Measurements from ENCODE around the gene KCNQ1.

- no peak for TF ChIP-seq ZNF263 (CRISPR knock-in tag; IDR thresholded peaks at IDR 0.05; ENCODE audit: borderline replicate concordance)
- no peak for TF ChIP-seq POLR2A (conservative IDR thresholded peaks at IDR 0.05)
- no peak for TF ChIP-seq ZBTB33 (CRISPR knock-in tag; IDR thresholded peaks at IDR 0.05)
- no peak for TF ChIP-seq CBX8 (IDR thresholded peaks at IDR 0.05; ENCODE audit: borderline replicate concordance, extremely low read depth, low read depth, low read length, poor library complexity, severe bottlenecking)
- no peak for TF ChIP-seq ZNF445 (CRISPR knock-in tag; IDR thresholded peaks at IDR 0.05; ENCODE audit: low read depth)
- no peak for TF ChIP-seq EGR1 (conservative IDR thresholded peaks at IDR 0.05)
- TF ChIP-seq GTF2B (IDR thresholded peaks at IDR 0.05; ENCODE audit: extremely low read depth, insufficient read length): no peak
- TF ChIP-seq RUNX1 (IDR thresholded peaks at IDR 0.05; ENCODE audit: low read depth): no peak
- no peak for TF ChIP-seq MLLT1 (IDR thresholded peaks at IDR 0.05)
- no peak for TF ChIP-seq RBM14 (IDR thresholded peaks at IDR 0.05; ENCODE audit: borderline replicate concordance, insufficient read depth, low read depth, low read length)
- TF ChIP-seq THRA (IDR thresholded peaks at IDR 0.05): no peak
- no peak for TF ChIP-seq ZBTB49 (CRISPR knock-in tag; IDR thresholded peaks at IDR 0.05; ENCODE audit: borderline replicate concordance)
- no peak for TF ChIP-seq POLR2AphosphoS5 (IDR thresholded peaks at IDR 0.05; ENCODE audit: control insufficient read depth, insufficient read depth, low read depth, low read length)
- no peak for TF ChIP-seq HDAC2 (IDR thresholded peaks at IDR 0.05)
Measured at GRCh38 chr11:2883979-2884815, 439.4 kb downstream of the KCNQ1 start.
